CD4-positive, alpha-beta memory T cell (primary cell): Measurements from ENCODE around the gene UGT1A1. TPM values are rescaled to one million over a fixed set of nuclear protein-coding genes. Genes with fewer than 3 reads are reported as not detected.

Source experiments
- CTCF ChIA-PET: fragments of 350-600 bp; sonication (Branson Sonifier 250); formaldehyde crosslinking; loops from one replicate; lab custom pipeline; 2021; ENCODE audit warnings: inconsistent platforms; ENCODE audit not compliant: partially characterized antibody; lab: Charles Lee
- POLR2A ChIA-PET: fragments of 350-600 bp; sonication (Branson Sonifier 250); formaldehyde crosslinking; loops from one replicate; lab custom pipeline; 2021; ENCODE audit not compliant: partially characterized antibody; lab: Charles Lee
- DNase-seq, 5 donors: peaks; one replicate each; pipeline versions ENCODE4 v3.0.0 to v3.0.0-alpha.2; 2020 to 2022; ENCODE audit warnings: mixed read lengths in 1 of 5
- H3K27ac ChIP-seq: one replicate; pipeline ENCODE4 v1.7.0; 2013; ENCODE audit warnings: low read depth, low read length
- H3K27me3 ChIP-seq: 2 replicates; pipeline ENCODE4 v1.7.0; 2013; ENCODE audit warnings: mild to moderate bottlenecking, low read length, moderate library complexity; ENCODE audit not compliant: insufficient read depth
- H3K36me3 ChIP-seq: 2 replicates; pipeline ENCODE4 v1.7.0; 2013; ENCODE audit warnings: mild to moderate bottlenecking, low read length, moderate library complexity; ENCODE audit not compliant: insufficient read depth
- H3K4me1 ChIP-seq: 2 replicates; pipeline ENCODE4 v1.7.0; 2013; ENCODE audit warnings: mild to moderate bottlenecking, low read length, moderate library complexity; ENCODE audit not compliant: insufficient read depth
- H3K4me3 ChIP-seq, 2 donors: one replicate each; pipeline ENCODE4 v1.7.0; 2013; ENCODE audit warnings: low read length in 2 of 2, mild to moderate bottlenecking in 1 of 2
- H3K9me3 ChIP-seq, 2 donors: one replicate each; pipeline ENCODE4 v1.7.0; 2013; ENCODE audit warnings: low read length in 2 of 2, control low read depth in 1 of 2; ENCODE audit not compliant: control insufficient read depth in 1 of 2
- H3K27ac Mint-ChIP-seq, 7 donors: one replicate each; pipeline ENCODE4 v1.8.0; 2020 to 2021; ENCODE audit warnings: mixed read lengths in 7 of 7, mild to moderate bottlenecking in 6 of 7, inconsistent platforms in 3 of 7, moderate library complexity in 3 of 7
- H3K27me3 Mint-ChIP-seq, 2 donors: one replicate each; pipeline ENCODE4 v1.8.0; 2020 to 2021; ENCODE audit warnings: mixed read lengths in 2 of 2
- H3K36me3 Mint-ChIP-seq, 2 donors: one replicate each; pipeline ENCODE4 v1.8.0; 2020 to 2021; ENCODE audit warnings: mixed read lengths in 2 of 2, inconsistent platforms in 1 of 2, mild to moderate bottlenecking in 1 of 2
- H3K4me1 Mint-ChIP-seq, 4 donors: one replicate each; pipeline ENCODE4 v1.8.0; 2020 to 2021; ENCODE audit warnings: mixed read lengths in 4 of 4, mild to moderate bottlenecking in 1 of 4
- H3K4me3 Mint-ChIP-seq, 8 donors: one replicate each; pipeline ENCODE4 v1.8.0; 2020 to 2021; ENCODE audit warnings: mixed read lengths in 8 of 8, mild to moderate bottlenecking in 7 of 8, moderate library complexity in 6 of 8, inconsistent platforms in 3 of 8
- H3K9me3 Mint-ChIP-seq, 8 donors: one replicate each; pipeline ENCODE4 v1.8.0; 2020 to 2021; ENCODE audit warnings: mixed read lengths in 8 of 8, mild to moderate bottlenecking in 5 of 8, inconsistent platforms in 3 of 8, moderate library complexity in 1 of 8
- intact Hi-C: fragments of 100-400 bp; cut with micrococcal nuclease; formaldehyde crosslinking; loops from one replicate; pipeline ENCODE4 v1.15.1; 2023
- polyA plus RNA-seq, 2 donors: library from polyadenylated mRNA; unstranded; fragments of 300-500 nt; fragmentation: Illumina TruSeq; gene quantifications; one replicate each; pipeline ENCODE4 v1.2.3, GENCODE V29; 2021
- total RNA-seq, 2 experiments: library from RNA; stranded (reverse); gene quantifications; one replicate each; pipeline ENCODE4 v1.2.3, GENCODE V29; 2021

Gene UGT1A1
- total and polyA plus RNA-seq, 4 experiments from 2014 or later = not detected

- Mint-ChIP-seq H3K9me3 (peaks cover 0 to 5% (median under 1%) of the 10 kb centered on the region in 8 donors), H3K4me3 (no peak overlapping the region), H3K27me3 (peaks cover 2 to 4% of the 10 kb centered on the region in 2 donors), H3K36me3 (no peaks in the 10 kb centered on the region), H3K4me1 (peaks cover 0 to 4% (median under 1%) of the 10 kb centered on the region in 4 donors), H3K27ac (no peak overlapping the region)
- Histone ChIP-seq H3K36me3 (no peaks in the 10 kb centered on the region), H3K4me3 (no peak overlapping the region), H3K9me3 (no peaks in the 10 kb centered on the region), H3K27ac (no peak overlapping the region), H3K27me3 (no peaks in the 10 kb centered on the region), H3K4me1 (no peaks in the 10 kb centered on the region)
- CTCF ChIA-PET = no interaction called here
- DNase-seq = no peak
- POLR2A ChIA-PET = no interaction called here
- intact Hi-C loops = no loop called here
These were observed 31.2 kb downstream of the UGT1A1 start for GRCh38 chr2:233791151-233791882.

- Mint-ChIP-seq H3K9me3 (peaks cover 0 to 5% (median 0%) of the 10 kb centered on the region in 8 donors), H3K27ac (no peak overlapping the region), H3K36me3 (no peaks in the 10 kb centered on the region), H3K4me3 (no peak overlapping the region), H3K4me1 (peaks cover 0 to 4% (median under 1%) of the 10 kb centered on the region in 4 donors), H3K27me3 (peaks cover 0 to 4% of the 10 kb centered on the region in 2 donors)
- CTCF ChIA-PET = no interaction called here
- Histone ChIP-seq H3K27me3 (no peaks in the 10 kb centered on the region), H3K36me3 (no peaks in the 10 kb centered on the region), H3K4me3 (no peak overlapping the region), H3K9me3 (no peaks in the 10 kb centered on the region), H3K4me1 (no peaks in the 10 kb centered on the region), H3K27ac (no peak overlapping the region)
- POLR2A ChIA-PET = no interaction called here
- DNase-seq = no peak
- intact Hi-C loops = no loop called here
These were observed 31.8 kb downstream of the UGT1A1 start for GRCh38 chr2:233791883-233792329.

- H3K4me1 ChIP-seq = no peaks in the 10 kb centered on the region
These were observed 32.6 kb downstream of the UGT1A1 start for GRCh38 chr2:233792720-233793119.

GRCh38 chr2:233793465-233794127, 33.5 kb downstream of the UGT1A1 start:
- intact Hi-C loops = no loop called here
- no peaks in the 10 kb centered on the region for H3K36me3 Mint-ChIP-seq
- CTCF ChIA-PET = no interaction called here
- H3K4me3 Mint-ChIP-seq = no peak overlapping the region
- Histone ChIP-seq H3K4me1 (no peaks in the 10 kb centered on the region), H3K27me3 (no peaks in the 10 kb centered on the region), H3K36me3 (no peaks in the 10 kb centered on the region), H3K4me3 (no peak overlapping the region), H3K9me3 (no peaks in the 10 kb centered on the region), H3K27ac (no peak overlapping the region)
- peaks cover 0 to 4% (median under 1%) of the 10 kb centered on the region in 4 donors for H3K4me1 Mint-ChIP-seq
- DNase-seq = no peak
- POLR2A ChIA-PET = no interaction called here
- peaks cover 0 to 5% (median 0%) of the 10 kb centered on the region in 8 donors for H3K9me3 Mint-ChIP-seq
- H3K27ac Mint-ChIP-seq = no peak overlapping the region
- peaks cover 0 to 4% of the 10 kb centered on the region in 2 donors for H3K27me3 Mint-ChIP-seq

More at GRCh38 chr2:233792720-233793119, 32.6 kb downstream of the UGT1A1 start:
- Mint-ChIP-seq H3K4me3 (no peak overlapping the region), H3K9me3 (peaks cover 0 to 5% (median 0%) of the 10 kb centered on the region in 8 donors), H3K27ac (no peak overlapping the region), H3K4me1 (peaks cover 0 to 4% (median under 1%) of the 10 kb centered on the region in 4 donors), H3K27me3 (peaks cover 0 to 4% of the 10 kb centered on the region in 2 donors), H3K36me3 (no peaks in the 10 kb centered on the region)
- intact Hi-C loops = no loop called here
- CTCF ChIA-PET = no interaction called here
- no peaks in the 10 kb centered on the region for H3K9me3 ChIP-seq
- DNase-seq = no peak
- H3K27me3 ChIP-seq = no peaks in the 10 kb centered on the region
- no peak overlapping the region for H3K27ac ChIP-seq
- POLR2A ChIA-PET = no interaction called here
- H3K4me3 ChIP-seq = no peak overlapping the region
- H3K36me3 ChIP-seq = no peaks in the 10 kb centered on the region

- Mint-ChIP-seq H3K4me3 (no peak overlapping the region), H3K27me3 (peaks cover 0 to 3% of the 10 kb centered on the region in 2 donors), H3K4me1 (peaks cover 0 to 2% (median under 1%) of the 10 kb centered on the region in 4 donors), H3K36me3 (no peaks in the 10 kb centered on the region), H3K9me3 (peaks cover 0 to 3% (median 0%) of the 10 kb centered on the region in 8 donors), H3K27ac (no peak overlapping the region)
- Histone ChIP-seq H3K4me1 (no peaks in the 10 kb centered on the region), H3K4me3 (no peak overlapping the region), H3K36me3 (no peaks in the 10 kb centered on the region), H3K27me3 (no peaks in the 10 kb centered on the region), H3K27ac (no peak overlapping the region), H3K9me3 (no peaks in the 10 kb centered on the region)
- ChIA-PET CTCF (no interaction called here), POLR2A (no interaction called here)
- intact Hi-C loops = no loop called here
- DNase-seq = no peak
These were observed 34.1 kb downstream of the UGT1A1 start for GRCh38 chr2:233794128-233794658.

- Mint-ChIP-seq H3K27ac (no peak overlapping the region), H3K9me3 (peaks cover 0 to 3% (median 0%) of the 10 kb centered on the region in 8 donors), H3K4me1 (peaks cover 0 to 2% (median 0%) of the 10 kb centered on the region in 4 donors), H3K36me3 (no peaks in the 10 kb centered on the region), H3K27me3 (peaks cover 4 to 7% of the 10 kb centered on the region in 2 donors), H3K4me3 (no peak overlapping the region)
- ChIA-PET CTCF (no interaction called here), POLR2A (no interaction called here)
- Histone ChIP-seq H3K27me3 (no peaks in the 10 kb centered on the region), H3K9me3 (no peaks in the 10 kb centered on the region), H3K4me1 (no peaks in the 10 kb centered on the region), H3K4me3 (no peak overlapping the region), H3K36me3 (no peaks in the 10 kb centered on the region), H3K27ac (no peak overlapping the region)
- intact Hi-C loops = no loop called here
- no peak for DNase-seq
These were observed 35.7 kb downstream of the UGT1A1 start for GRCh38 chr2:233795735-233796171.

GRCh38 chr2:233796254-233796653, 36.2 kb downstream of the UGT1A1 start:
- Histone ChIP-seq H3K27ac (no peak overlapping the region), H3K27me3 (no peaks in the 10 kb centered on the region), H3K4me3 (no peak overlapping the region), H3K4me1 (no peaks in the 10 kb centered on the region), H3K36me3 (no peaks in the 10 kb centered on the region), H3K9me3 (no peaks in the 10 kb centered on the region)
- no peak for DNase-seq
- ChIA-PET CTCF (no interaction called here), POLR2A (no interaction called here)
- Mint-ChIP-seq H3K27ac (no peak overlapping the region), H3K27me3 (peaks cover 4 to 7% of the 10 kb centered on the region in 2 donors), H3K4me1 (peaks cover 0 to 2% (median 0%) of the 10 kb centered on the region in 4 donors), H3K4me3 (no peak overlapping the region), H3K36me3 (no peaks in the 10 kb centered on the region), H3K9me3 (peaks cover 0 to 3% (median 0%) of the 10 kb centered on the region in 8 donors)
- intact Hi-C loops = no loop called here
